Ovary (tissue), 9 donors: ENCODE measurements around the gene TRPM3. TPM values are rescaled to one million over a fixed set of nuclear protein-coding genes. Genes with fewer than 3 reads are reported as not detected.

Experiments
- DNase-seq, 5 donors: peaks; one replicate each; pipeline ENCODE4 v3.0.0-alpha.2; 2019 to 2020
- H3K27ac ChIP-seq, 2 donors: fragments of 200-600 bp; one replicate each; pipeline versions ENCODE4 v1.5.1 to v1.8.0; 2019 to 2022
- H3K27me3 ChIP-seq: fragments of 200-600 bp; one replicate; pipeline ENCODE4 v1.8.0; 2022
- H3K36me3 ChIP-seq: fragments of 200-600 bp; sonication (generic); one replicate; pipeline ENCODE4 v1.5.1; 2019
- H3K4me1 ChIP-seq: one replicate; pipeline ENCODE4 v1.8.1; 2013; ENCODE audit warnings: mild to moderate bottlenecking, moderate library complexity; ENCODE audit not compliant: insufficient read depth
- H3K4me3 ChIP-seq: fragments of 200-600 bp; sonication (generic); one replicate; pipeline ENCODE4 v1.5.1; 2017
- H3K9me3 ChIP-seq, 2 donors: fragments of 200-600 bp in 1 of 2; sonication (generic) in 1 of 2; one replicate each; pipeline versions ENCODE4 v1.5.1 to v1.8.1; 2013 to 2019; ENCODE audit warnings: mild to moderate bottlenecking in 1 of 2, moderate library complexity in 1 of 2
- CTCF ChIP-seq, 3 donors: fragments of 450-650 bp in 2 of 3; fragments of 200-600 bp in 1 of 3; IDR thresholded peaks; one replicate each; pipeline versions ENCODE4 v1.5.1 to v1.8.0; 2016 to 2022; ENCODE audit warnings: antibody characterized with exemption in 3 of 3, mild to moderate bottlenecking in 1 of 3
- EP300 ChIP-seq: sonication (generic); formaldehyde crosslinking; IDR thresholded peaks from one replicate; pipeline ENCODE4 v1.6.1; 2017; ENCODE audit warnings: antibody characterized with exemption
- POLR2A ChIP-seq: fragments of 450-650 bp; IDR thresholded peaks from one replicate; pipeline ENCODE4 v1.6.1; 2017; ENCODE audit warnings: antibody characterized with exemption, mild to moderate bottlenecking, moderate library complexity
- WGBS, 3 donors: extraction: QIAGEN DNeasy Blood & Tissue Kit in 1 of 3; methylation state at CpG; one replicate each; pipeline versions ENCODE4 v1.1.5 to v1.1.7; 2013 to 2017; 5-methylcytosine and 5-hydroxymethylcytosine counted together
- intact Hi-C, 4 donors: fragments of 100-400 bp; cut with DNase I; formaldehyde crosslinking; loops; one replicate each; pipeline versions ENCODE4 v1.11.0 to v1.15.1; 2022 to 2023
- polyA plus RNA-seq, 2 donors: library from polyadenylated mRNA; stranded (reverse); fragments of 200-250 nt in 1 of 2; fragments of 350-450 nt in 1 of 2; fragmentation: Illumina TruSeq in 1 of 2; extraction: RNeasy Lipid Tissue Mini Kit (QIAGEN cat#74804) in 1 of 2; gene quantifications; one replicate each; pipeline ENCODE4 v1.2.3, GENCODE V29; 2013 to 2014
- total RNA-seq, 7 donors: library from RNA; depleted of rRNA in 2 of 7; stranded (reverse); fragments of >200 nt in 2 of 7; fragmentation: NEBNext Ultra II Directional in 3 of 7; extraction: Animal tissue kit (Norgen Biotek cat#: 25700) in 3 of 7; gene quantifications; one replicate each; pipeline versions ENCODE4 v1.1.0 to v1.2.4, GENCODE V29; 2016 to 2023
- donor health status: DM: no; HTN: no; CAD: no; lungs with moderate emphysema.
- donor health status: DM: no; HTN: no; CAD: no.
- donor health status: Bipolar disorder and iron deficiency.
- donor health status: DM: yes; HTN: yes; CAD: no.
- donor health status: DM: no; HTN: no; CAD: no.
- donor health status: DM: yes; HTN: yes; CAD: no.

TRPM3 gene
- total and polyA plus RNA-seq, 9 donors, result 0.80 to 18.5 (median 4.6) TPM

- TF ChIP-seq CTCF (IDR thresholded peaks at IDR 0.05) (no peak), POLR2A (no peak), EP300 (no peak)
- Histone ChIP-seq H3K4me1 (no peaks in the 10 kb centered on the region), H3K27me3 (no peaks in the 10 kb centered on the region), H3K27ac (no peak overlapping the region), H3K4me3 (no peak overlapping the region), H3K9me3 (no peaks in the 10 kb centered on the region), H3K36me3 (no peaks in the 10 kb centered on the region)
- no peak for DNase-seq
- intact Hi-C loops, result no loop called here
- 82 to 89% (median 88%) methylated on average over 8 of the region's 8 CpGs for WGBS, 3 donors
Observed at GRCh38 chr9:70564468-70565335, 556.7 kb downstream of the TRPM3 start.

DNA sequence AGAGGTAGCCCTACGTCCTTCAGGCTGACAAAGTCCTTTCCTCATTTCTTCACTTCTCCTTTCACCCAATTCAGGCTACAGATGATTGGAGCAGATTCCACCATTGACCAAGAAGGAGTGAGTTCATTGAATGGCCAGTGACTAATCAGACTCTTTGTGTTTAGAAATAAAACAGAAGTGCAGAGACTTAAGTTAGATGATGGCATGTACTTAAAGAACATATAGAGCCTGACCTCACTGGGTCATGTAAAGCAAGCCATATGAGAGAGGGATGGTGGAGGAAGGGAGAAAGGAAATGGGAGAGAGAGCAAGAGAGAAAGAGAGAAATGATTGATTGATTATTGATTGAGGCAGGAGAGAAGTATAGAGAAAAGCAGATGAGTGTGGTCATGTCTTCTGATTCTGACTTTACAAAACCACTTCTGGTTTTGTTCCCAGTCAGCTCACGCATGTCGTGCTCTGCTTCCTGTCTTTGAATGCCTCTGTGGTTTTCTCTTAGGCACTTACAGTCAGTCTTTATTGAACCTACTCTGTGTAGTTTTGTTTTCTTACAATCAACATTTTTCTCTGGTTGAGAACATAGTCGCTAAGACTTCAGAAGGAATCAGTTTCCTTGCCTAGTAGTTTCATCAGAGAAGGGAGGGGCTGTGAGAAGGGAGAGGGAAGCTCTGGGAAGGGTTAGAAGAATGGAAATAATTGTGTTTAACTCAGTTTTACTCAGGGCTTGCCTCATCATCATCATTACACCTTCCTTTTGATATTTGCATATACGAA lies 557.8 kb downstream of the TRPM3 start:
- DNase-seq, result no peak
- WGBS, 3 donors, result 73 to 81% (median 79%) methylated on average over 5 of the region's 5 CpGs
- no peak for TF ChIP-seq CTCF (IDR thresholded peaks at IDR 0.05)
- TF ChIP-seq EP300, result no peak
- TF ChIP-seq POLR2A, result no peak
- intact Hi-C loops, result no loop called here
- H3K27me3 ChIP-seq, result no peaks in the 10 kb centered on the region
- H3K9me3 ChIP-seq, result no peaks in the 10 kb centered on the region
- H3K4me1 ChIP-seq, result no peaks in the 10 kb centered on the region
- H3K4me3 ChIP-seq, result no peak overlapping the region
- H3K27ac ChIP-seq, result no peak overlapping the region
- H3K36me3 ChIP-seq, result no peaks in the 10 kb centered on the region

- no peaks in the 10 kb centered on the region for H3K4me1 ChIP-seq
- no peak overlapping the region for H3K4me3 ChIP-seq
- no peaks in the 10 kb centered on the region for H3K27me3 ChIP-seq
- no peak for TF ChIP-seq EP300
- H3K36me3 ChIP-seq, result no peaks in the 10 kb centered on the region
- no peak for DNase-seq
- intact Hi-C loops, result no loop called here
- WGBS, 3 donors, result 95% methylated on average over 4 of the region's 4 CpGs
- no peak overlapping the region for H3K27ac ChIP-seq
- no peaks in the 10 kb centered on the region for H3K9me3 ChIP-seq
Observed at GRCh38 chr9:70563010-70563409, 558.4 kb downstream of the TRPM3 start.

DNA sequence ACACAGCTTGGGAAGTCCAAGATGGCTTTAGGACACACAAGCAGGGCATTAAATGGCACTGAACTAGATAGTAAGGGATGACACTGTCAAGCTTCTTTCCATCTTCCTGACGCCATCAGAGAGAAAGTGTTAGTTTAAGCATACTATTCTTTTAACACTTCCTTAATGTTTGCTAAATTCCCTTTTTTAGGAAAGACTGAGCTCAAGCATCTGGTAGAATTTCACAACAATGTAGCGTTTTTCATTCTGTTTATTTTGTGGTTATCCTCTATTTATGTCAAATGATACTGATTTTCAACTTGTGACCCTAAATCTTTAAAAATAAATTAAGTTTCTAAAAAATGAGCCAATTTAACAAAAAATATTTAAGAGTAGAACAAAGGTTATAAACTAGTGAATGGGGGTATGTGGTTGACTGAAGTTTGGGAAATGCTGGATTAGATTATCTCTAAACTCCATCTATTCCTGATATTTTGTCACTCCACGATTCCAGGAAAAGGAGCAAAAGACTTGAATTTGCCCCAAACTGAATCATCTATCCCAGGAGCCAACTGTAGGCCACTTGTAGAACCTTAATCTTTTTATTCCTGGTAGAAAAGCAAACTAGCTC lies 559.5 kb downstream of the TRPM3 start:
- Histone ChIP-seq H3K27ac (no peak overlapping the region), H3K27me3 (no peaks in the 10 kb centered on the region), H3K4me3 (no peak overlapping the region), H3K9me3 (no peaks in the 10 kb centered on the region), H3K4me1 (no peaks in the 10 kb centered on the region), H3K36me3 (no peaks in the 10 kb centered on the region)
- no peak for TF ChIP-seq EP300
- TF ChIP-seq POLR2A, result no peak
- TF ChIP-seq CTCF (IDR thresholded peaks at IDR 0.05), result no peak
- WGBS, 3 donors, result 33 to 46% (median 42%) methylated on average over 3 of the region's 3 CpGs
- DNase-seq, result no peak
- intact Hi-C loops, result no loop called here
